Lung (tissue), 12 donors: ENCODE results near the gene PUSL1. TPM values are rescaled to one million over a fixed set of nuclear protein-coding genes. Genes with fewer than 3 reads are reported as not detected.
A peak's percentile ranks its signal among the peaks of the same experiment; 100 is the strongest.

Experiments
- ATAC-seq: fragments of 200-7000 bp; cut with Tn5 transposase; one replicate; pipeline ENCODE4 v1.9.1; 2020; ENCODE audit warnings: moderate number of reproducible peaks; ENCODE audit not compliant: insufficient read depth, low FRiP score
- DNase-seq, 3 donors: peaks; one replicate each; pipeline ENCODE4 v3.0.0-alpha.2; 2013 to 2017
- H3K27ac ChIP-seq, 2 donors: one replicate each; pipeline ENCODE4 v1.5.1; 2013; ENCODE audit warnings: mild to moderate bottlenecking in 2 of 2, moderate library complexity in 2 of 2, control low read depth in 1 of 2, inconsistent platforms in 1 of 2, low read depth in 1 of 2, low read length in 1 of 2
- H3K27me3 ChIP-seq, 3 donors: one replicate each; pipeline ENCODE4 v1.5.1; 2013; ENCODE audit warnings: low read length in 2 of 3; ENCODE audit not compliant: control insufficient read depth in 3 of 3, insufficient read depth in 3 of 3
- H3K36me3 ChIP-seq, 4 donors: one replicate each; pipeline ENCODE4 v1.5.1; 2013; ENCODE audit warnings: low read length in 4 of 4, mild to moderate bottlenecking in 1 of 4, moderate library complexity in 1 of 4; ENCODE audit not compliant: control insufficient read depth in 4 of 4, insufficient read depth in 4 of 4
- H3K4me1 ChIP-seq, 5 donors: one replicate each; pipeline ENCODE4 v1.5.1; 2013; ENCODE audit warnings: low read length in 5 of 5, mild to moderate bottlenecking in 2 of 5, moderate library complexity in 1 of 5; ENCODE audit not compliant: control insufficient read depth in 5 of 5, insufficient read depth in 5 of 5
- H3K4me3 ChIP-seq: one replicate; pipeline ENCODE4 v1.5.1; 2013; ENCODE audit warnings: mild to moderate bottlenecking, control low read depth, moderate library complexity
- H3K9ac ChIP-seq, 2 donors: one replicate each; pipeline ENCODE4 v1.5.1; 2013; ENCODE audit warnings: low read length in 2 of 2, control low read depth in 1 of 2; ENCODE audit not compliant: insufficient read depth in 1 of 2
- H3K9me3 ChIP-seq, 4 donors: one replicate each; pipeline ENCODE4 v1.5.1; 2013; ENCODE audit warnings: low read length in 3 of 4, mild to moderate bottlenecking in 1 of 4, moderate library complexity in 1 of 4; ENCODE audit not compliant: control insufficient read depth in 4 of 4, insufficient read depth in 3 of 4
- WGBS, 2 donors: extraction: QIAGEN DNeasy Blood & Tissue Kit; methylation state at CpG; one replicate each; pipeline ENCODE4 v1.1.7; 2013; 5-methylcytosine and 5-hydroxymethylcytosine counted together
- polyA plus RNA-seq, 2 donors: library from polyadenylated mRNA; stranded (reverse); fragments of 200-250 nt; gene quantifications; one replicate each; pipeline ENCODE4 v1.2.1, GENCODE V29; 2013
- total RNA-seq, 2 donors: library from RNA; depleted of rRNA in 1 of 2; stranded (reverse); fragments of >200 nt in 1 of 2; gene quantifications; one replicate each; pipeline ENCODE4 v1.2.1, GENCODE V29; 2014 to 2021
- TF ChIP-seq, protein P1 (sequence below): IDR thresholded peaks from 2 replicates; pipeline ENCODE4 v1.5.1; 2012; ENCODE audit warnings: mild to moderate bottlenecking; ENCODE audit errors: control extremely low read depth, extremely low read depth
- donor health status: control.
- donor health status: control.
- donor health status: Bipolar disorder and iron deficiency.
- donor health status: healthy.
- donor health status: DM: yes; HTN: yes; CAD: no.

PUSL1 gene
- total and polyA plus RNA-seq, 4 donors, result 11.3 to 23.7 (median 18.6) TPM

DNA sequence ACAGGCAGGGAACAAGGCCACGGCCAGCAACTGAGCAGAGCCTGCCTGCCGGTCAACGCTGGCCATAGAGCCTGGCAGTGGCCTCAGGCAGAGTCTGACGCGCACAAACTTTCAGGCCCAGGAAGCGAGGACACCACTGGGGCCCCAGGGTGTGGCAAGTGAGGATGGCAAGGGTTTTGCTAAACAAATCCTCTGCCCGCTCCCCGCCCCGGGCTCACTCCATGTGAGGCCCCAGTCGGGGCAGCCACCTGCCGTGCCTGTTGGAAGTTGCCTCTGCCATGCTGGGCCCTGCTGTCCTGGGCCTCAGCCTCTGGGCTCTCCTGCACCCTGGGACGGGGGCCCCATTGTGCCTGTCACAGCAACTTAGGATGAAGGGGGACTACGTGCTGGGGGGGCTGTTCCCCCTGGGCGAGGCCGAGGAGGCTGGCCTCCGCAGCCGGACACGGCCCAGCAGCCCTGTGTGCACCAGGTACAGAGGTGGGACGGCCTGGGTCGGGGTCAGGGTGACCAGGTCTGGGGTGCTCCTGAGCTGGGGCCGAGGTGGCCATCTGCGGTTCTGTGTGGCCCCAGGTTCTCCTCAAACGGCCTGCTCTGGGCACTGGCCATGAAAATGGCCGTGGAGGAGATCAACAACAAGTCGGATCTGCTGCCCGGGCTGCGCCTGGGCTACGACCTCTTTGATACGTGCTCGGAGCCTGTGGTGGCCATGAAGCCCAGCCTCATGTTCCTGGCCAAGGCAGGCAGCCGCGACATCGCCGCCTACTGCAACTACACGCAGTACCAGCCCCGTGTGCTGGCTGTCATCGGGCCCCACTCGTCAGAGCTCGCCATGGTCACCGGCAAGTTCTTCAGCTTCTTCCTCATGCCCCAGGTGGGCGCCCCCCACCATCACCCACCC lies 22.9 kb downstream of the PUSL1 start, which contains the start of gene TAS1R3:
Gene TAS1R3 (plus strand): TSS at position 213 of the 898 bp plus-strand sequence. CDS start 66 bp downstream, at position 279.
- no peak within 1 kb of the TSS for H3K4me3 ChIP-seq
- no peak within 1 kb of the TSS for H3K9ac ChIP-seq
- 71 to 81% methylated on average over 41 of the region's 41 CpGs for WGBS, 2 donors
- DNase-seq (no peak), ATAC-seq (no peak)
- peak within 1 kb of the TSS in 1 of 2 donors; percentile 6 for H3K27ac ChIP-seq
- peaks cover 0 to 5% (median 0%) of the 10 kb centered on the region in 4 donors for H3K9me3 ChIP-seq
- TF ChIP-seq, protein P1, sequence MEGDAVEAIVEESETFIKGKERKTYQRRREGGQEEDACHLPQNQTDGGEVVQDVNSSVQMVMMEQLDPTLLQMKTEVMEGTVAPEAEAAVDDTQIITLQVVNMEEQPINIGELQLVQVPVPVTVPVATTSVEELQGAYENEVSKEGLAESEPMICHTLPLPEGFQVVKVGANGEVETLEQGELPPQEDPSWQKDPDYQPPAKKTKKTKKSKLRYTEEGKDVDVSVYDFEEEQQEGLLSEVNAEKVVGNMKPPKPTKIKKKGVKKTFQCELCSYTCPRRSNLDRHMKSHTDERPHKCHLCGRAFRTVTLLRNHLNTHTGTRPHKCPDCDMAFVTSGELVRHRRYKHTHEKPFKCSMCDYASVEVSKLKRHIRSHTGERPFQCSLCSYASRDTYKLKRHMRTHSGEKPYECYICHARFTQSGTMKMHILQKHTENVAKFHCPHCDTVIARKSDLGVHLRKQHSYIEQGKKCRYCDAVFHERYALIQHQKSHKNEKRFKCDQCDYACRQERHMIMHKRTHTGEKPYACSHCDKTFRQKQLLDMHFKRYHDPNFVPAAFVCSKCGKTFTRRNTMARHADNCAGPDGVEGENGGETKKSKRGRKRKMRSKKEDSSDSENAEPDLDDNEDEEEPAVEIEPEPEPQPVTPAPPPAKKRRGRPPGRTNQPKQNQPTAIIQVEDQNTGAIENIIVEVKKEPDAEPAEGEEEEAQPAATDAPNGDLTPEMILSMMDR, result no peak
- H3K4me1 ChIP-seq, result peaks cover 0 to 7% (median 0%) of the 10 kb centered on the region in 5 donors
- H3K36me3 ChIP-seq, result peaks cover 0 to 32% (median 2%) of the 10 kb centered on the region in 4 donors
- no peaks in the 10 kb centered on the region for H3K27me3 ChIP-seq

DNA sequence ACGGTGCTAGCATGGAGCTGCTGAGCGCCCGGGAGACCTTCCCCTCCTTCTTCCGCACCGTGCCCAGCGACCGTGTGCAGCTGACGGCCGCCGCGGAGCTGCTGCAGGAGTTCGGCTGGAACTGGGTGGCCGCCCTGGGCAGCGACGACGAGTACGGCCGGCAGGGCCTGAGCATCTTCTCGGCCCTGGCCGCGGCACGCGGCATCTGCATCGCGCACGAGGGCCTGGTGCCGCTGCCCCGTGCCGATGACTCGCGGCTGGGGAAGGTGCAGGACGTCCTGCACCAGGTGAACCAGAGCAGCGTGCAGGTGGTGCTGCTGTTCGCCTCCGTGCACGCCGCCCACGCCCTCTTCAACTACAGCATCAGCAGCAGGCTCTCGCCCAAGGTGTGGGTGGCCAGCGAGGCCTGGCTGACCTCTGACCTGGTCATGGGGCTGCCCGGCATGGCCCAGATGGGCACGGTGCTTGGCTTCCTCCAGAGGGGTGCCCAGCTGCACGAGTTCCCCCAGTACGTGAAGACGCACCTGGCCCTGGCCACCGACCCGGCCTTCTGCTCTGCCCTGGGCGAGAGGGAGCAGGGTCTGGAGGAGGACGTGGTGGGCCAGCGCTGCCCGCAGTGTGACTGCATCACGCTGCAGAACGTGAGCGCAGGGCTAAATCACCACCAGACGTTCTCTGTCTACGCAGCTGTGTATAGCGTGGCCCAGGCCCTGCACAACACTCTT lies 23.8 kb downstream of the PUSL1 start:
- Histone ChIP-seq H3K27ac (no peak overlapping the region), H3K27me3 (no peaks in the 10 kb centered on the region), H3K9me3 (peaks cover 0 to 5% (median 0%) of the 10 kb centered on the region in 4 donors), H3K4me1 (peaks cover 0 to 4% (median 0%) of the 10 kb centered on the region in 5 donors), H3K9ac (no peak overlapping the region), H3K36me3 (peaks cover 0 to 36% (median 3%) of the 10 kb centered on the region in 4 donors), H3K4me3 (no peak overlapping the region)
- ATAC-seq (no peak), DNase-seq (no peak)
- 84 to 89% methylated on average over 57 of the region's 57 CpGs for WGBS, 2 donors
- TF ChIP-seq, protein P1, result no peak

DNA sequence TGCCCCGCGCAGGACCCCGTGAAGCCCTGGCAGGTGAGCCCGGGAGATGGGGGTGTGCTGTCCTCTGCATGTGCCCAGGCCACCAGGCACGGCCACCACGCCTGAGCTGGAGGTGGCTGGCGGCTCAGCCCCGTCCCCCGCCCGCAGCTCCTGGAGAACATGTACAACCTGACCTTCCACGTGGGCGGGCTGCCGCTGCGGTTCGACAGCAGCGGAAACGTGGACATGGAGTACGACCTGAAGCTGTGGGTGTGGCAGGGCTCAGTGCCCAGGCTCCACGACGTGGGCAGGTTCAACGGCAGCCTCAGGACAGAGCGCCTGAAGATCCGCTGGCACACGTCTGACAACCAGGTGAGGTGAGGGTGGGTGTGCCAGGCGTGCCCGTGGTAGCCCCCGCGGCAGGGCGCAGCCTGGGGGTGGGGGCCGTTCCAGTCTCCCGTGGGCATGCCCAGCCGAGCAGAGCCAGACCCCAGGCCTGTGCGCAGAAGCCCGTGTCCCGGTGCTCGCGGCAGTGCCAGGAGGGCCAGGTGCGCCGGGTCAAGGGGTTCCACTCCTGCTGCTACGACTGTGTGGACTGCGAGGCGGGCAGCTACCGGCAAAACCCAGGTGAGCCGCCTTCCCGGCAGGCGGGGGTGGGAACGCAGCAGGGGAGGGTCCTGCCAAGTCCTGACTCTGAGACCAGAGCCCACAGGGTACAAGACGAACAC lies 24.5 kb downstream of the PUSL1 start:
- H3K4me1 ChIP-seq, result peaks cover 0 to 2% (median 0%) of the 10 kb centered on the region in 5 donors
- ATAC-seq (peak; percentile 23), DNase-seq (no peak)
- no peak overlapping the region for H3K4me3 ChIP-seq
- TF ChIP-seq, protein P1, result no peak
- H3K9me3 ChIP-seq, result peaks cover 0 to 5% (median 0%) of the 10 kb centered on the region in 4 donors
- 73 to 84% methylated on average over 48 of the region's 48 CpGs for WGBS, 2 donors
- H3K27ac ChIP-seq, result no peak overlapping the region
- H3K27me3 ChIP-seq, result no peaks in the 10 kb centered on the region
- H3K36me3 ChIP-seq, result peaks cover 0 to 35% (median 3%) of the 10 kb centered on the region in 4 donors
- H3K9ac ChIP-seq, result no peak overlapping the region
